ENCODE data around the gene RSRC1.
"Not testable (repeated sequence)": the region's sequence is repeated elsewhere in the genome, so short reads cannot be mapped to it uniquely, and the experiment has no call there.

Gene RSRC1

GRCh38 chr3:158109804-158110657, at the start of gene RSRC1:
Gene RSRC1, plus strand, starts transcription at chr3:158110089. Its CDS starts 12,016 bp downstream, at chr3:158122105.
- TF ChIP-seq CSRNP3 (CRISPR knock-in tag; IDR thresholded peaks at IDR 0.05): no peak
- peak; percentile 15; the same call in 1 of the 2 replicates for TF ChIP-seq TCF4 (CRISPR knock-in tag; IDR thresholded peaks at IDR 0.05; ENCODE audit: borderline replicate concordance)
- TF ChIP-seq ISL1 (CRISPR knock-in tag; IDR thresholded peaks at IDR 0.05): no peak

GRCh38 chr3:158065574-158065973, 44.3 kb upstream of the RSRC1 start:
- not testable (repeated sequence) for ATAC-seq

More at GRCh38 chr3:158109804-158110657, at the start of gene RSRC1:
- peak; percentile 76 for ATAC-seq

GRCh38 chr3:158072790-158073189, 37.1 kb upstream of the RSRC1 start:
- TF ChIP-seq ZFP3 (CRISPR knock-in tag; IDR thresholded peaks at IDR 0.05) (no peak), TCF4 (CRISPR knock-in tag; IDR thresholded peaks at IDR 0.05; ENCODE audit: borderline replicate concordance) (no peak), PATZ1 (CRISPR knock-in tag; IDR thresholded peaks at IDR 0.05; ENCODE audit: borderline replicate concordance) (no peak), BACH2 (CRISPR knock-in tag; IDR thresholded peaks at IDR 0.05; ENCODE audit: borderline replicate concordance) (no peak), ZFP30 (CRISPR knock-in tag; IDR thresholded peaks at IDR 0.05) (no peak), CSRNP3 (CRISPR knock-in tag; IDR thresholded peaks at IDR 0.05) (no peak), ISL1 (CRISPR knock-in tag; IDR thresholded peaks at IDR 0.05) (no peak), TSHZ2 (CRISPR knock-in tag; IDR thresholded peaks at IDR 0.05) (no peak), SNAI2 (CRISPR knock-in tag; IDR thresholded peaks at IDR 0.05) (no peak), OSR1 (CRISPR knock-in tag; IDR thresholded peaks at IDR 0.05) (no peak), CSDC2 (CRISPR knock-in tag; IDR thresholded peaks at IDR 0.05) (no peak), ARNTL (CRISPR knock-in tag; IDR thresholded peaks at IDR 0.05; ENCODE audit: borderline replicate concordance, low read depth) (no peak), ZNF8 (CRISPR knock-in tag; IDR thresholded peaks at IDR 0.05) (no peak), ZC3H10 (CRISPR knock-in tag; IDR thresholded peaks at IDR 0.05) (no peak)
- ATAC-seq: no peak

GRCh38 chr3:158074591-158074990, 35.3 kb upstream of the RSRC1 start:
- ATAC-seq: no peak
- TF ChIP-seq ISL1 (CRISPR knock-in tag; IDR thresholded peaks at IDR 0.05) (no peak), PPARA (CRISPR knock-in tag; IDR thresholded peaks at IDR 0.05; ENCODE audit: borderline replicate concordance) (no peak), OSR1 (CRISPR knock-in tag; IDR thresholded peaks at IDR 0.05) (no peak), CSRNP3 (CRISPR knock-in tag; IDR thresholded peaks at IDR 0.05) (no peak), TCF4 (CRISPR knock-in tag; IDR thresholded peaks at IDR 0.05; ENCODE audit: borderline replicate concordance) (no peak), PATZ1 (CRISPR knock-in tag; IDR thresholded peaks at IDR 0.05; ENCODE audit: borderline replicate concordance) (no peak), SNAI2 (CRISPR knock-in tag; IDR thresholded peaks at IDR 0.05) (no peak), GLIS3 (CRISPR knock-in tag; IDR thresholded peaks at IDR 0.05) (no peak), CSDC2 (CRISPR knock-in tag; IDR thresholded peaks at IDR 0.05) (no peak), TOX (CRISPR knock-in tag; IDR thresholded peaks at IDR 0.05; ENCODE audit: borderline replicate concordance) (no peak), ZNF565 (CRISPR knock-in tag; conservative IDR thresholded peaks at IDR 0.05; ENCODE audit: low read depth) (no peak), ZNF70 (CRISPR knock-in tag; IDR thresholded peaks at IDR 0.05) (no peak), ZC3H10 (CRISPR knock-in tag; IDR thresholded peaks at IDR 0.05) (no peak), TSHZ2 (CRISPR knock-in tag; IDR thresholded peaks at IDR 0.05) (no peak)

All from SK-N-SH treated with all-trans-retinoic acid at 6 μM for 48 hours (cell line).